GM23248 (cell line): ENCODE data around the gene RAD51B. TPM values are rescaled to one million over a fixed set of nuclear protein-coding genes. Genes with fewer than 3 reads are reported as not detected.

Source experiments
- DNase-seq: peaks from one replicate; pipeline ENCODE4 v3.0.0-alpha.2; 2015
- H2AFZ ChIP-seq: fragments of 200-600 bp; sonication (generic); 2 replicates; pipeline ENCODE4 v1.6.1; 2016; ENCODE audit warnings: antibody characterized with exemption
- H3F3A ChIP-seq: fragments of 200-600 bp; sonication (generic); 2 replicates; pipeline ENCODE4 v1.6.1; 2016; ENCODE audit warnings: mild to moderate bottlenecking, antibody characterized with exemption, mixed run types; ENCODE audit not compliant: insufficient read depth
- H3K27ac ChIP-seq: fragments of 200-600 bp; sonication (generic); 2 replicates; pipeline ENCODE4 v1.5.1; 2016; ENCODE audit warnings: mild to moderate bottlenecking
- H3K27me3 ChIP-seq: fragments of 200-600 bp; sonication (generic); replicated peaks from 2 replicates; pipeline ENCODE4 v1.6.1; 2016; ENCODE audit warnings: mild to moderate bottlenecking; ENCODE audit not compliant: insufficient read depth
- H3K36me3 ChIP-seq: fragments of 200-600 bp; sonication (generic); 2 replicates; pipeline ENCODE4 v1.6.1; 2016; ENCODE audit warnings: low read depth, mild to moderate bottlenecking
- H3K4me1 ChIP-seq: fragments of 200-600 bp; sonication (generic); 2 replicates; pipeline ENCODE4 v1.6.1; 2016; ENCODE audit warnings: mild to moderate bottlenecking; ENCODE audit not compliant: insufficient read depth
- H3K4me2 ChIP-seq: fragments of 200-600 bp; sonication (generic); one replicate; pipeline ENCODE4 v1.6.1; 2016; ENCODE audit warnings: mild to moderate bottlenecking; ENCODE audit not compliant: unreplicated experiment
- H3K4me3 ChIP-seq: fragments of 200-600 bp; sonication (generic); 2 replicates; pipeline ENCODE4 v1.5.1; 2016; ENCODE audit warnings: mild to moderate bottlenecking
- H3K79me2 ChIP-seq: fragments of 200-600 bp; sonication (generic); 2 replicates; pipeline ENCODE4 v1.6.1; 2016; ENCODE audit warnings: mild to moderate bottlenecking; ENCODE audit not compliant: insufficient read depth
- H3K9ac ChIP-seq: fragments of 200-600 bp; sonication (generic); 2 replicates; pipeline ENCODE4 v1.6.1; 2016; ENCODE audit warnings: mild to moderate bottlenecking
- H3K9me2 ChIP-seq: fragments of 200-600 bp; sonication (generic); 2 replicates; pipeline ENCODE4 v1.6.1; 2016; ENCODE audit warnings: mixed run types, mild to moderate bottlenecking, moderate library complexity; ENCODE audit not compliant: insufficient read depth
- H3K9me3 ChIP-seq: fragments of 200-600 bp; sonication (generic); one replicate; pipeline ENCODE4 v1.6.1; 2017; ENCODE audit warnings: low read depth
- H4K20me1 ChIP-seq: fragments of 200-600 bp; sonication (generic); 2 replicates; pipeline ENCODE4 v1.6.0; 2016; ENCODE audit not compliant: insufficient read depth
- EZH2 ChIP-seq: fragments of 200-600 bp; sonication (generic); IDR thresholded peaks from 2 replicates; pipeline ENCODE4 v1.6.1; 2018; ENCODE audit warnings: antibody characterized with exemption, mild to moderate bottlenecking; ENCODE audit not compliant: insufficient read depth, poor library complexity, severe bottlenecking
- EZH2phosphoT487 ChIP-seq: fragments of 200-600 bp; sonication (generic); IDR thresholded peaks from 2 replicates; pipeline ENCODE4 v1.6.1; 2018; ENCODE audit warnings: antibody characterized with exemption, moderate library complexity, mild to moderate bottlenecking, low read depth; ENCODE audit not compliant: insufficient read depth
- WGBS, 2 experiments: methylation state at CpG; one replicate each; pipeline ENCODE4 v1.1.6; 2015 to 2017; ENCODE audit warnings: low lambda C conversion rate in 2 of 2, low coverage in 1 of 2; ENCODE audit errors: missing lambda C conversion rate in 2 of 2; 5-methylcytosine and 5-hydroxymethylcytosine counted together
- in situ Hi-C: fragments of 300-500 bp; cut with MboI; formaldehyde crosslinking; loops from 2 replicates; pipeline ENCODE4 v1.15.0; 2020
- polyA plus RNA-seq: library from polyadenylated mRNA; unstranded; fragments of >200 nt; fragmentation: Nextera tagmentation; extraction: Ambion mirVana; gene quantifications from 2 replicates; pipeline ENCODE4 v1.2.1, GENCODE V29; 2016
- total RNA-seq: library from RNA; depleted of rRNA; stranded (reverse); fragments of >200 nt; shearing (Covaris generic); gene quantifications from 2 replicates; pipeline ENCODE4 v1.2.3, GENCODE V29; 2014

Gene RAD51B
- total and polyA plus RNA-seq, 2 experiments from 2014 or later = 4.0 to 8.8 TPM

DNA sequence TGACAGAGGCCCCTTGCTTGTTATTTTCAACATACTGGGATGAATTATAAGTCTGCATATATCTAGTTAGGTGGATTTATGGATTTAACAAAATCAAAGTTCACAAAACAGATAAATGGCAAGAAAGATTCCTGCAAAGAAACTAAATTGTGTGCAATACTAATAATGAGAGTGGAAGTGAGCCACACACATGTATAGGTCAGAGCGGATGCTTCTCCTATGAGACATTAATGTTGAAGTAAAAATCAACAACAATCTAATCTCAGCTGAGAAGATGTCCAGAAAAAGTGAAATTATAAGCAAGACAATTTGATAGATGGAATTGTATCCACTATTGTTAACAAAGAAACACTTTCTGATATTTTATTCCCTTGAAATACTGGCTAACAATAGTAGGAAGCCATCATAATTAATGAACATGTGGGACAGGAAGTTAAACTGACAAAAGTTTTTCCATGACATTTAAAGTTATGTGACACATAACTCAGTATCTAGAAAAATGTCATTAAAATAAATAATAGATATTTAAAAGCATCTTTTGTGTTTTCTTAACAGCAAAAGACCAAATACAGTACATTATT, 39.7 kb downstream of the RAD51B start:
- Histone ChIP-seq H3K79me2 (no peaks in the 10 kb centered on the region), H3K9me3 (no peaks in the 10 kb centered on the region), H3K36me3 (no peaks in the 10 kb centered on the region), H3K4me1 (peaks cover 11% of the 10 kb centered on the region; the same call in 1 of the 2 replicates), H3K4me3 (no peak overlapping the region), H3K4me2 (no peak overlapping the region), H3K27ac (no peak overlapping the region), H3F3A (no peaks in the 10 kb centered on the region), H3K9me2 (no peaks in the 10 kb centered on the region), H2AFZ (no peak overlapping the region), H3K27me3 (no peaks in the 10 kb centered on the region), H4K20me1 (no peaks in the 10 kb centered on the region), H3K9ac (no peak overlapping the region)
- WGBS, 2 experiments = 90 to 100% methylated on average over 1 of the region's 1 CpG
- in situ Hi-C loops = no loop called here
- no peak for TF ChIP-seq EZH2
- TF ChIP-seq EZH2phosphoT487 = no peak
- DNase-seq = no peak

DNA sequence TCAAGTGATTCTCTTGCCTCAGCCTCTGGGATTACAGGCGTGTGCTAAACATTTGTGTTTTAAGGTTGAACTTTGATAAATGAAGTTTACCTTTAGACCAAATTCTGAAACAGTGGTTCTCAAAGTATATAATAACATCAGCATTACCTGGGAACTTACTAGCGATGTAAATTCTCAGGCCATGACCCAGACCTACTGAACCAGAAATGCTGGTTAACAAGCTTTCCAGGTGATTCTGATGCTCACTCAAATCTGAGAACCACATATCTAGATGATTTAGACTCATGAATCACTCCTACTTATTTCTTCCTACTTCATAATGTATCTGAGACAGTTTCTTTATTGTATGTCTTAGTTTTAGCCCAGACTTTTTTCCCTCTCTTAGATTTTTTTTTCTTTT, 43.6 kb downstream of the RAD51B start:
- H3K27me3 ChIP-seq = no peaks in the 10 kb centered on the region
- no peaks in the 10 kb centered on the region for H4K20me1 ChIP-seq
- no peak overlapping the region for H3K4me2 ChIP-seq
- H3K4me3 ChIP-seq = no peak overlapping the region
- TF ChIP-seq EZH2phosphoT487 (no peak), EZH2 (no peak)
- no peak overlapping the region for H3K9ac ChIP-seq
- no peak overlapping the region for H3K27ac ChIP-seq
- no peak overlapping the region for H2AFZ ChIP-seq
- no peaks in the 10 kb centered on the region for H3K79me2 ChIP-seq
- no peaks in the 10 kb centered on the region for H3F3A ChIP-seq
- H3K4me1 ChIP-seq = peaks cover 11% of the 10 kb centered on the region; the same call in 1 of the 2 replicates
- in situ Hi-C loops = no loop called here
- H3K9me2 ChIP-seq = no peaks in the 10 kb centered on the region
- 93 to 100% methylated on average over 2 of the region's 2 CpGs for WGBS, 2 experiments
- H3K36me3 ChIP-seq = no peaks in the 10 kb centered on the region
- no peak for DNase-seq
- no peaks in the 10 kb centered on the region for H3K9me3 ChIP-seq

DNA sequence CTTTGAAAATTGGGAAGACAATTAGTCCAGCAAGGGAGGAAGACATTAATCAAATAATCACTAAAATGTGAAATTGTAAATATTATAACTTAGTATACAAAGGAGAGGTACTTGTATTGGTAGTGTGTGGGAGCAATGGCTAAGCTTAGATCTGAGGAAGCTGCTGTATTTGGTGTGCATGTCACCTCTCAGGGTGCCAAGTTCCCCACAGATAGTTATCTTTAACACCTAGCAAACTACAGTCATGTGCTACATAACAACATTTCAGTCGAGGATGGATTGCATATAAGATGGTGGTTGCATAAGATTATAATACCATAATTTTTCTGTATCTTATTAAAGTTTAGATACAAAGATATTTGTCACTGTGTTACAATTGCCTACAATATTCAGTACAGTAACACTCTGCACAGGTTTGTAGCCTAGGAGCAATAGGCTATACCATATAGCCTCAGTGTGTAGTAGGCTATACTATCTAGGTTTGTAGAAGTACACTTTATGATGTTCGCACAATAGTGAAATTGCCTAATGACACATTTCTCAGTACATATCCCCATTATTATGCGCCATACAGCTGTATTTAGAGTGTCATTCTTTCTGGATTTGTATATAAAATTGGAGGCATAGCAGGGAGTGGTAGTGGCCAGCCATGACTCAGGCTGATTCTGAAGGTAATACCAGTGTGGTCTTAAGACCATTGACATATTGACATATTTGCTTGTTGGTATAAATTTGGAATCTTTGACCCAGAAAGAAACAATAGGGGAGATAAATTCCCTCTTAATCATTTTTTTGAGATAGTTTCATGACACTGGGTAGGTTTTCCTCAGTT, 55.8 kb downstream of the RAD51B start:
- Histone ChIP-seq H3K9me2 (no peaks in the 10 kb centered on the region), H3K9ac (no peak overlapping the region), H3K79me2 (no peaks in the 10 kb centered on the region), H3K27me3 (no peaks in the 10 kb centered on the region), H3K4me1 (no peaks in the 10 kb centered on the region), H4K20me1 (no peaks in the 10 kb centered on the region), H2AFZ (no peak overlapping the region), H3F3A (no peaks in the 10 kb centered on the region), H3K36me3 (no peaks in the 10 kb centered on the region), H3K9me3 (no peaks in the 10 kb centered on the region), H3K4me2 (no peak overlapping the region), H3K27ac (no peak overlapping the region), H3K4me3 (no peak overlapping the region)
- TF ChIP-seq EZH2 (no peak), EZH2phosphoT487 (no peak)
- in situ Hi-C loops = no loop called here
- no peak for DNase-seq
- WGBS, 2 experiments = 67 to 70% methylated on average over 3 of the region's 3 CpGs

DNA sequence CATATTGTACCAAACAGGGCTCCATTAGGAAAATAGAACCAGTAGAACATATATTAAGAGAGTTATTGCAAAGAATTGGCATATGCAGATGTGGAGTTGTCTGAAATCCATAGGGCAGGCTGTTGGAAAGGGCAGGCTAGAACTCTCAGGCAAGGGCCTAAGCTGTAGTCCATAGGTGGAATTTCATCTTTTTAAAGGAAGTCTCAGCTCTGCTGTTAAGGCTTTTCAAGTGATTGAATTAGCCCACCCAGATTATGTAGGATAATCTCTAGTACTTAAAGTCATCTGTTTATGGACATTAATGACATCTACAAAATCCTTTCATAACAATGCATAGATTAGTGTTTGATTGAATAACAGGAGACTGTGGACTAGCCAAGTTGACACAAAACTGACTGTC, 59.4 kb downstream of the RAD51B start:
- in situ Hi-C loops = no loop called here
- Histone ChIP-seq H3K27ac (no peak overlapping the region), H4K20me1 (no peaks in the 10 kb centered on the region), H3K9ac (no peak overlapping the region), H3F3A (no peaks in the 10 kb centered on the region), H3K36me3 (no peaks in the 10 kb centered on the region), H3K4me3 (no peak overlapping the region), H3K27me3 (no peaks in the 10 kb centered on the region), H3K79me2 (no peaks in the 10 kb centered on the region), H3K4me1 (no peaks in the 10 kb centered on the region), H3K9me3 (no peaks in the 10 kb centered on the region), H3K9me2 (no peaks in the 10 kb centered on the region), H3K4me2 (no peak overlapping the region), H2AFZ (no peak overlapping the region)
- no peak for TF ChIP-seq EZH2
- no peak for TF ChIP-seq EZH2phosphoT487
- DNase-seq = no peak
